ENCODE data around the gene HADHB. TPM values are rescaled to one million over a fixed set of nuclear protein-coding genes. Genes with fewer than 3 reads are reported as not detected.

The HADHB gene
- total RNA-seq, 2 experiments from 2014 or later, result 58.8 TPM

DNA sequence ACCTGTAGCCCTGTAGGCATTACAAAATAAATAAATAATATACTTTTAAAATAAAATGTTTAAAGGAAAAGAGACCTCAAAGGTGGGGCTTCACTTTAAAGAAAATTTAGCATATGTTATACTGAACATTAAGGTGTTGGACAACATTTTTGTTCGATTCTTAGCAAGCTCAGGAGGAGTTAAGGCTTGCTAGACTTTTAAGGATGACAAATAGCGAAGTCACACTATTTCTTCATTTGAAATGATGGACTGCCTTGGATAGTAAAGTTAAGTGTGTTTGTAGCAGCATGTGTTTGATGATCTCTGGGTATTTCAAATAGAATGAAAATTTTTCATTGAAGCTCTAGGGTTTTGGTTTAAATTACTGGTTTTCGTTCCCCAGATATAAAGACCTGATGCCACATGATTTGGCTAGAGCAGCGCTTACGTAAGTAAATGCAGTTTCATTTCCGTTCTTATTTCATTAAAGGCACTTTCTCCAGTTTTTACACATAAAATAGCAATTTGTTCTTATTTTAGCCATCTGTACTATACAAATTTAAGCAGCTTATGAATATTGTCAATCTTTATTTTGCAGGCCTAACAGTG is 24.9 kb downstream of the HADHB start:
- ChIA-PET POLR2A (interaction anchor here (2.7 kb wide), 1 partner anchor 25 kb away, joined by 7 read pairs; the partner anchor contains the start of genes HADHA and HADHB), CTCF (interaction anchor here (1.0 kb wide), 1 partner anchor 24 kb away, joined by 3 read pairs; no protein-coding TSS in a partner anchor)
- peaks cover 18% of the 10 kb centered on the region for H3K4me1 Mint-ChIP-seq (ENCODE audit: low read depth)
- no peak for TF ChIP-seq CTCF (IDR thresholded peaks at IDR 0.05)
- no peaks in the 10 kb centered on the region for H3K9me3 Mint-ChIP-seq
- intact Hi-C loops (cut with micrococcal nuclease), result no loop called here
- H3K27ac Mint-ChIP-seq, result peak overlapping the region; percentile 50
- no peak overlapping the region for H3K4me3 Mint-ChIP-seq
- H3K36me3 Mint-ChIP-seq (ENCODE audit: low read depth), result peaks cover 7% of the 10 kb centered on the region
- DNase-seq, result no peak
- H3K27me3 Mint-ChIP-seq, result no peaks in the 10 kb centered on the region
- no peak for ATAC-seq

- Mint-ChIP-seq H3K9me3 (no peaks in the 10 kb centered on the region), H3K27me3 (no peaks in the 10 kb centered on the region), H3K36me3 (ENCODE audit: low read depth) (peaks cover 7% of the 10 kb centered on the region), H3K27ac (peak overlapping the region; percentile 77), H3K4me1 (ENCODE audit: low read depth) (peaks cover 18% of the 10 kb centered on the region), H3K4me3 (no peak overlapping the region)
- CTCF ChIA-PET, result interaction anchor here (1.0 to 1.2 kb wide), 2 partner anchors 10 to 25 kb away, joined by 3 to 4 read pairs; no protein-coding TSS in a partner anchor
- no peak for DNase-seq
- ATAC-seq, result peak; percentile 55
- no peak for TF ChIP-seq CTCF (IDR thresholded peaks at IDR 0.05)
- intact Hi-C loops (cut with micrococcal nuclease), result no loop called here
- POLR2A ChIA-PET, result no interaction called here
Measured at GRCh38 chr2:26270373-26270772, 25.6 kb downstream of the HADHB start.

DNA sequence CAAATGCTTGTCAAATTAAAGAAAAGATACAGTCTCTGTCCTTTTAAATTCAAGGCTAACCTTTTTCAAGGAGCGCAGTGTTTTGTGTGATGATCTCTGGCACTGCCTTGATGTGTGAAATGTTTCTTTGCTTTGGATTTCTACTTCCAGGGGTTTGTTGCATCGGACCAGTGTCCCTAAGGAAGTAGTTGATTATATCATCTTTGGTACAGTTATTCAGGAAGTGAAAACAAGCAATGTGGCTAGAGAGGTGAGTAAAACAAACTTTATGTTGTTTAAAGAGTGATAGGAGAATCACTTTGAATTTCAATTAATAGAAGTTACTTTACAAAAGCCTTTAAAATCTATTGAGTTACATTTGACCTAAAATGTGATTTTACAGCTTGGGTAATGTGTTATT is 28.8 kb downstream of the HADHB start:
- TF ChIP-seq CTCF (IDR thresholded peaks at IDR 0.05), result no peak
- ChIA-PET POLR2A (no interaction called here), CTCF (interaction anchor here (1.5 kb wide), 1 partner anchor 35 kb away, joined by 4 read pairs; no protein-coding TSS in a partner anchor)
- Mint-ChIP-seq H3K4me3 (no peak overlapping the region), H3K9me3 (no peaks in the 10 kb centered on the region), H3K27me3 (no peaks in the 10 kb centered on the region), H3K4me1 (ENCODE audit: low read depth) (peaks cover 16% of the 10 kb centered on the region), H3K36me3 (ENCODE audit: low read depth) (peaks cover 4% of the 10 kb centered on the region), H3K27ac (no peak overlapping the region)
- DNase-seq, result no peak
- no peak for ATAC-seq
- intact Hi-C loops (cut with micrococcal nuclease), result no loop called here

- no peak for DNase-seq
- Mint-ChIP-seq H3K4me1 (ENCODE audit: low read depth) (peaks cover 15% of the 10 kb centered on the region), H3K4me3 (no peak overlapping the region), H3K36me3 (ENCODE audit: low read depth) (peaks cover 9% of the 10 kb centered on the region), H3K27ac (no peak overlapping the region), H3K9me3 (no peaks in the 10 kb centered on the region), H3K27me3 (no peaks in the 10 kb centered on the region)
- intact Hi-C loops (cut with micrococcal nuclease), result no loop called here
- no peak for ATAC-seq
- CTCF ChIA-PET, result interaction anchor here (0.7 to 1.5 kb wide), 2 partner anchors 30 to 36 kb away, joined by 3 to 4 read pairs; partner anchors contain the start of gene HADHA
- TF ChIP-seq CTCF (IDR thresholded peaks at IDR 0.05), result no peak
- POLR2A ChIA-PET, result interaction anchor here (1.2 kb wide), 1 partner anchor 10 kb away, joined by 5 read pairs; no protein-coding TSS in a partner anchor
Measured at GRCh38 chr2:26274058-26274613, 29.4 kb downstream of the HADHB start.

Data from activated CD8-positive, alpha-beta T cell treated with anti-CD3 and anti-CD28 coated beads for 36 hours (primary cell).